SK-N-SH treated with all-trans-retinoic acid at 6 μM for 48 hours (cell line): ENCODE data around the gene IFT25.

Source experiments
- ATAC-seq: fragments of 200-7000 bp; cut with Tn5 transposase; 3 replicates; pipeline ENCODE4 v1.9.1; 2020; ENCODE audit warnings: mild to moderate bottlenecking, moderate library complexity
- ARNTL ChIP-seq: fragments of 450-650 bp; formaldehyde crosslinking; IDR thresholded peaks from 2 replicates; pipeline ENCODE4 v1.5.0; 2020; ENCODE audit warnings: low read depth, mild to moderate bottlenecking, moderate library complexity, borderline replicate concordance
- BACH2 ChIP-seq: fragments of 250-450 bp; sonication (Bioruptor Pico); IDR thresholded peaks from 2 replicates; pipeline ENCODE4 v1.9.0; 2021; ENCODE audit warnings: mild to moderate bottlenecking, borderline replicate concordance
- CREB5 ChIP-seq: fragments of 250-450 bp; sonication (Bioruptor Pico); IDR thresholded peaks from 2 replicates; pipeline ENCODE4 v1.5.1; 2020; ENCODE audit warnings: low read depth, mild to moderate bottlenecking, moderate library complexity
- CSDC2 ChIP-seq: fragments of 250-450 bp; sonication (Bioruptor Pico); IDR thresholded peaks from 2 replicates; pipeline ENCODE4 v1.5.0; 2020; ENCODE audit warnings: mild to moderate bottlenecking, moderate library complexity
- ESRRG ChIP-seq: fragments of 250-450 bp; sonication (Bioruptor Pico); IDR thresholded peaks from 2 replicates; pipeline ENCODE4 v1.6.1; 2021; ENCODE audit warnings: mild to moderate bottlenecking
- GLIS3 ChIP-seq: fragments of 250-450 bp; sonication (Bioruptor Pico); IDR thresholded peaks from 2 replicates; pipeline ENCODE4 v1.5.0; 2020; ENCODE audit warnings: mild to moderate bottlenecking, moderate library complexity
- OSR1 ChIP-seq: fragments of 250-450 bp; sonication (Bioruptor Pico); IDR thresholded peaks from 2 replicates; pipeline ENCODE4 v1.8.0; 2022; ENCODE audit warnings: moderate library complexity, mild to moderate bottlenecking, inconsistent platforms
- RARB ChIP-seq: fragments of 250-450 bp; sonication (Bioruptor Pico); IDR thresholded peaks from 2 replicates; pipeline ENCODE4 v1.8.0; 2021; ENCODE audit warnings: mild to moderate bottlenecking, moderate library complexity
- SNAI2 ChIP-seq: fragments of 250-450 bp; sonication (Bioruptor Pico); IDR thresholded peaks from 2 replicates; pipeline ENCODE4 v1.5.0; 2020; ENCODE audit warnings: mild to moderate bottlenecking, moderate library complexity
- TCF4 ChIP-seq: fragments of 250-450 bp; sonication (Bioruptor Pico); IDR thresholded peaks from 2 replicates; pipeline ENCODE4 v1.8.0; 2021; ENCODE audit warnings: mild to moderate bottlenecking, moderate library complexity, borderline replicate concordance
- TOX ChIP-seq: fragments of 250-450 bp; sonication (Bioruptor Pico); IDR thresholded peaks from 2 replicates; pipeline ENCODE4 v1.8.0; 2021; ENCODE audit warnings: mild to moderate bottlenecking, moderate library complexity, borderline replicate concordance
- ZC3H10 ChIP-seq: fragments of 250-450 bp; sonication (Bioruptor Pico); IDR thresholded peaks from 2 replicates; pipeline ENCODE4 v1.5.1; 2021; ENCODE audit warnings: mild to moderate bottlenecking, moderate library complexity
- ZFP30 ChIP-seq: fragments of 450-650 bp; formaldehyde crosslinking; IDR thresholded peaks from 2 replicates; pipeline ENCODE4 v1.5.0; 2022; ENCODE audit warnings: mild to moderate bottlenecking, moderate library complexity
- ZNF565 ChIP-seq: fragments of 450-650 bp; formaldehyde crosslinking; conservative IDR thresholded peaks from 2 replicates; pipeline ENCODE4 v1.5.0; 2020; ENCODE audit warnings: low read depth, mild to moderate bottlenecking, moderate library complexity
- ZNF70 ChIP-seq: fragments of 450-650 bp; formaldehyde crosslinking; IDR thresholded peaks from 2 replicates; pipeline ENCODE4 v1.5.0; 2020; ENCODE audit warnings: mild to moderate bottlenecking, moderate library complexity
- ZNF8 ChIP-seq: fragments of 450-650 bp; formaldehyde crosslinking; IDR thresholded peaks from 2 replicates; pipeline ENCODE4 v1.5.0; 2020; ENCODE audit warnings: mild to moderate bottlenecking, moderate library complexity
- TF ChIP-seq, protein P1 (sequence below): fragments of 250-450 bp; sonication (Bioruptor Pico); IDR thresholded peaks from 2 replicates; pipeline ENCODE4 v1.5.0; 2020; ENCODE audit warnings: mild to moderate bottlenecking, moderate library complexity
- TF ChIP-seq, protein P2 (sequence below): fragments of 250-450 bp; sonication (Bioruptor Pico); IDR thresholded peaks from 2 replicates; pipeline ENCODE4 v1.5.1; 2021; ENCODE audit warnings: mild to moderate bottlenecking, moderate library complexity

IFT25 gene

DNA sequence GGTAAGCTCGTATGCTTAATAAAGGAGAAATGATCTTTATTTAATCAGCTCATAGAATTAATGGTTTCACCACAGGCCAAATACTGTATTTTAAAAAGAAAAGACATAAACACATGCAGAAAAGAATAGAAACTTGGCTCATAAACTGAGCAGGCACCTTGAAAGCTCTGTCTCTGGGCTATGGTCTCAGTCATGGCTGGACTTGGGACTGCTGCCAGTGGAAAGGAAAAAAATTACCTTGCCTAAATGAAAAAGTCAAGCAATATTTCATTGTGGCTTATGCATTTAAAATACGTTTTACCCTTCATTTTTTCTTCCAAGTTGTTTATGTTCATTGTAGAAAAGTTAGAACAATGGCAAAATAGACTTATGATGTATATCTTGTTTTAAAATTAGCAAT, 8.6 kb upstream of the IFT25 start (continued):
- TF ChIP-seq, protein P1, sequence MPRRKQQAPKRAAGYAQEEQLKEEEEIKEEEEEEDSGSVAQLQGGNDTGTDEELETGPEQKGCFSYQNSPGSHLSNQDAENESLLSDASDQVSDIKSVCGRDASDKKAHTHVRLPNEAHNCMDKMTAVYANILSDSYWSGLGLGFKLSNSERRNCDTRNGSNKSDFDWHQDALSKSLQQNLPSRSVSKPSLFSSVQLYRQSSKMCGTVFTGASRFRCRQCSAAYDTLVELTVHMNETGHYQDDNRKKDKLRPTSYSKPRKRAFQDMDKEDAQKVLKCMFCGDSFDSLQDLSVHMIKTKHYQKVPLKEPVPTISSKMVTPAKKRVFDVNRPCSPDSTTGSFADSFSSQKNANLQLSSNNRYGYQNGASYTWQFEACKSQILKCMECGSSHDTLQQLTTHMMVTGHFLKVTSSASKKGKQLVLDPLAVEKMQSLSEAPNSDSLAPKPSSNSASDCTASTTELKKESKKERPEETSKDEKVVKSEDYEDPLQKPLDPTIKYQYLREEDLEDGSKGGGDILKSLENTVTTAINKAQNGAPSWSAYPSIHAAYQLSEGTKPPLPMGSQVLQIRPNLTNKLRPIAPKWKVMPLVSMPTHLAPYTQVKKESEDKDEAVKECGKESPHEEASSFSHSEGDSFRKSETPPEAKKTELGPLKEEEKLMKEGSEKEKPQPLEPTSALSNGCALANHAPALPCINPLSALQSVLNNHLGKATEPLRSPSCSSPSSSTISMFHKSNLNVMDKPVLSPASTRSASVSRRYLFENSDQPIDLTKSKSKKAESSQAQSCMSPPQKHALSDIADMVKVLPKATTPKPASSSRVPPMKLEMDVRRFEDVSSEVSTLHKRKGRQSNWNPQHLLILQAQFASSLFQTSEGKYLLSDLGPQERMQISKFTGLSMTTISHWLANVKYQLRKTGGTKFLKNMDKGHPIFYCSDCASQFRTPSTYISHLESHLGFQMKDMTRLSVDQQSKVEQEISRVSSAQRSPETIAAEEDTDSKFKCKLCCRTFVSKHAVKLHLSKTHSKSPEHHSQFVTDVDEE = no peak
- no peak for TF ChIP-seq CREB5 (CRISPR knock-in tag)

- no peak for TF ChIP-seq SNAI2 (CRISPR knock-in tag)
- no peak for TF ChIP-seq TOX (CRISPR knock-in tag)
- no peak for TF ChIP-seq ZFP30 (CRISPR knock-in tag)
- no peak for TF ChIP-seq ZNF70
- TF ChIP-seq GLIS3 = no peak
- no peak for TF ChIP-seq ZNF565 (CRISPR knock-in tag)
- no peak for TF ChIP-seq BACH2 (CRISPR knock-in tag)
- TF ChIP-seq ARNTL = no peak
- TF ChIP-seq ZNF8 (CRISPR knock-in tag) = no peak
- ATAC-seq = peak; percentile 50; the same call in 2 of the 3 replicates
Observed at GRCh38 chr1:53951697-53952096, 6.2 kb upstream of the IFT25 start.

DNA sequence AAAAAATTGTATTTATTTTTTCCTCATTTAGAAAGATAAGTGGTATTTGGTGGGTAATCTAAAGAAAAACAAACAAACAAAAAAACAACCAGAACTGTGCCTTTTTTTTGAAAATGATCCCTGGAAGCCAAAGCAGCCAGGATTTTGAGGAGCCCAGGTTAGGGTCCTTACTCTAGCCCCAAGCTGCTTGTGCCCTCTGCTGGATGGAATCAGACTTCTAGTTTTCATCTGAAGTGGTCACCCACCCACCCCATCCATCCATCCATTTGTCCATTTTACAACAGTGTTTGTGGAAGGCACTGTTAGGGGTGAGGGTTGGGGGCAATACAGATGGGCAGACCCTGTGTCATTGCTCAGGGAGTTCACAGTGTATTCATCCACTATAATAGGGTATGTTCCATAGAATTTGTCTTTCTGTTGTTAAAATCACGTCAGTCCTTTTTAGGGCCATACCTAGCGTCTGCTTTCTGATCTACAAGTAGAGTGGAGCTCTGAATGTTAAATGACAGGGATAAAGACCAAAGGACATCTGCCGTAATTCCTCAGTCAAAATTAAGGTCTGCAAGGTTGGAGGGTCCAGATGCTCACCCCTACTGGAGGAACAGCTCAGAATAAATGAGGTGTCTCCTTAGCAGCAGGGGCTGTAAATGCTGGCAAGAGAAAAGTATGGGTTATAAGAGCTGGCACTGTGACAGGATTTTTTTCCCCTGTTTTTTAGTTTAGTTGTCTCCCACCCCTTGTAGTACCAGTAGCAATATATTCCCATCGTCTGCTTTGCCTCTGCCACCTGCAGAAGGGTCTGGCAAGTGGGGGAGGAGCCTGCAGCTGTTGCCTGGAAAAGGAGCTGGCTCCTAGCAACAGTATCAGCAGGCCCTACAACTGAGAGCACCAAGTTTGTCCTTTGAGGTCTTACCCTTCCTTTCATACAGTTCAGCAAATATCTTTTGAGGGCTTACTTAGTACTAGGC, 3.8 kb upstream of the IFT25 start:
- TF ChIP-seq CREB5 (CRISPR knock-in tag) (no peak), GLIS3 (no peak), TOX (CRISPR knock-in tag) (no peak), RARB (CRISPR knock-in tag) (no peak), OSR1 (CRISPR knock-in tag) (no peak), ZNF8 (CRISPR knock-in tag) (no peak), SNAI2 (CRISPR knock-in tag) (no peak), CSDC2 (no peak), ZC3H10 (no peak), BACH2 (CRISPR knock-in tag) (no peak), ESRRG (CRISPR knock-in tag) (no peak), ZFP30 (CRISPR knock-in tag) (no peak), TCF4 (no peak)
- TF ChIP-seq, protein P2, sequence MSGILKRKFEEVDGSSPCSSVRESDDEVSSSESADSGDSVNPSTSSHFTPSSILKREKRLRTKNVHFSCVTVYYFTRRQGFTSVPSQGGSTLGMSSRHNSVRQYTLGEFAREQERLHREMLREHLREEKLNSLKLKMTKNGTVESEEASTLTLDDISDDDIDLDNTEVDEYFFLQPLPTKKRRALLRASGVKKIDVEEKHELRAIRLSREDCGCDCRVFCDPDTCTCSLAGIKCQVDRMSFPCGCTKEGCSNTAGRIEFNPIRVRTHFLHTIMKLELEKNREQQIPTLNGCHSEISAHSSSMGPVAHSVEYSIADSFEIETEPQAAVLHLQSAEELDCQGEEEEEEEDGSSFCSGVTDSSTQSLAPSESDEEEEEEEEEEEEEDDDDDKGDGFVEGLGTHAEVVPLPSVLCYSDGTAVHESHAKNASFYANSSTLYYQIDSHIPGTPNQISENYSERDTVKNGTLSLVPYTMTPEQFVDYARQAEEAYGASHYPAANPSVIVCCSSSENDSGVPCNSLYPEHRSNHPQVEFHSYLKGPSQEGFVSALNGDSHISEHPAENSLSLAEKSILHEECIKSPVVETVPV (CRISPR knock-in tag) = no peak
- TF ChIP-seq, protein P1 = no peak
- ATAC-seq = no peak
